Astrocyte of the spinal cord (primary cell): ENCODE measurements around the gene WWOX.

Experiments
- DNase-seq: peaks from one replicate; pipeline ENCODE4 v3.0.0; 2011; ENCODE audit warnings: low read depth, low spot score
- H3K4me3 ChIP-seq: 2 replicates; pipeline ENCODE4 v1.5.1; 2011; ENCODE audit warnings: low read depth, mild to moderate bottlenecking, low read length, moderate library complexity
- CTCF ChIP-seq: IDR thresholded peaks from 2 replicates; pipeline ENCODE4 v1.5.1; 2012; ENCODE audit warnings: low read depth, mild to moderate bottlenecking, low read length, inconsistent platforms
- in situ Hi-C: cut with HindIII; loops from 2 replicates; pipeline ENCODE4 v1.10.0; 2017; ENCODE audit warnings: low sequenced_read_pairs

The WWOX gene

GRCh38 chr16:78200023-78200389 is 100.6 kb downstream of the WWOX start:
- no peak for DNase-seq
- no peak for TF ChIP-seq CTCF
- in situ Hi-C loops, result no loop called here
- no peak overlapping the region for H3K4me3 ChIP-seq

- no peak overlapping the region for H3K4me3 ChIP-seq
- TF ChIP-seq CTCF, result no peak
- in situ Hi-C loops, result no loop called here
- DNase-seq, result no peak
These were observed 101.2 kb downstream of the WWOX start for GRCh38 chr16:78200623-78201096.

DNA sequence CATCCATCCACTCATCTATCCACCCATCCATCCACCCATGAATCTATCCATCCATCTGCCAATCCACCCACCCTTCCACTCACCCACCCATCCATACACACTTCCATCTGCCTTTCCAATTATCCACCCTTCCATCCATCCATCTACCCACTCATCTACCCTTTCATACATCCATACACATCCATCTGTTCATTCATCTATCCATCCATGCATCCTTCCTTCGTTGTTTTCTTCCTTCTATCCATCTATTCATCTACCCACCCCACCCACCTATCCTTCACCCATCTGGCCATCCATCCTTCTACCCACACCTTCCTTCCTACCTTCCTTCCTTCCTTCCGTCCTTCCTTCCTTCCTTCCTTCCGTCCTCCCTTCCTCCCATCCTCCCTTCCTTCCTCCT is 106.1 kb downstream of the WWOX start:
- no peak for TF ChIP-seq CTCF
- no peak for DNase-seq
- in situ Hi-C loops, result no loop called here
- no peak overlapping the region for H3K4me3 ChIP-seq

GRCh38 chr16:78206623-78207223 is 107.3 kb downstream of the WWOX start:
- in situ Hi-C loops, result no loop called here
- no peak for DNase-seq
- TF ChIP-seq CTCF, result no peak

DNA sequence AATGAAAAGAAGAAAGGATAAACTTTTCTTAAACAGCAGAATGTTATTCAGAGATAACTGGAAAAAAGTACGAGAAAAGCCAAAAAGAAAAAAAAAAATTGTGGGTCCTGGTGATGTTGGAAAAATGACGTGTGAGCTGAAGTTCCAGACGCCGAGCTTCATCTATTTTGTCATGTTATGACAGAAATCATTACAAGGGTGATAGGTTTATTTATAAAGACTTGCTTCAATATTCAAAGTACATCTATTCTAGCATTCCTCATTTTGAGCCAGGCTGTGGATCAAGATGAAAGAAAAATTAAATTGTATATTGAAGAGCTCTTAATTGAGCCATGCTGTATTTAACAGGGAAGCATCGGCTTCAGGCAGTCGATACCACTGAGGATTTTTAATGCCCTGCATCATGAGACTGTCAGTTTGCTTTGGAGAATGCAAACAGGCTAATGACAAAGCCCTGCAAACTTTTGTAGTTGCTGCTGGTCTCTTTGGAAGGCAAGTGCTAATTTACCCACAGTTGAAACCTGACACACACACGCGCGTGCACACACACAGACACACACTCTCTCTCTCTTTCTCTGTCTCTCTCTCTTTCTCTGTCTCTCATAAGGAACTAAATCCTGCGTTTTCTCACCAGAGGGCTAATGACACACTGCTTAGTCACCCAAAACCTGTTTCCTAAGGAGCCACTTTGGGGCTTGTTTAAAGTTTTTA is 110.7 kb downstream of the WWOX start:
- no peak overlapping the region for H3K4me3 ChIP-seq
- in situ Hi-C loops, result no loop called here
- no peak for TF ChIP-seq CTCF
- DNase-seq, result peak; percentile 12

More at GRCh38 chr16:78206623-78207223, 107.3 kb downstream of the WWOX start:
- H3K4me3 ChIP-seq, result no peak overlapping the region

DNA sequence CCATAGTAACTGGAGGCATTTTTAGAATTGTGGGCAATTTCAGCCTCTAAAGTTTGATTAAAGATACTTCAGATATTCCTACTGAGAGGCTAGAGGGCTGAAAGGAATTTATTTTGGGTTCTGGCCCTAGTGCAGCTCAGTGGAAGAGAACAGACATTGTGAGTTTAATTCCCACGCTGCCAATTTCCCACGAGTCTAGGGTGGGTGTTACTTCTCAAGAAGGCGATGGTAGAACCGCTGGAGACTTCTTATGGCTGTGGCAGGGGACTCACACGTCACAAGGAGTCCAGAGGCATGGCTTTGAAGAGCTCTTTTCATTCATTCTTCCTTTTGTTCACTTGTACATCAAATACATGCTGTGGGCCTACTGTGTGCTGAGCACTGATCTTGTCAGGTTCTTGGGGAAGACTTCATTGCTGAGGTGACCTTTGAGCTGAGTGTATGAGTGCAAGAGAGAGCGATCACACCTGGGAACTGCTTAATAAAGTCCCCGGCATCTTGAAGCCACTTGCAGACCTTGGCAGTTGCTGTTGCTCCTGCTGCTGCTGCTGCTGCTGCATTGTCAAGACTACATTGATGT is 111.7 kb downstream of the WWOX start:
- DNase-seq, result no peak
- H3K4me3 ChIP-seq, result no peak overlapping the region
- TF ChIP-seq CTCF, result no peak
- in situ Hi-C loops, result no loop called here
